AML-193 (cell line): ENCODE measurements around the gene ITGA2B.
"Not testable (repeated sequence)": the region's sequence is repeated elsewhere in the genome, so short reads cannot be mapped to it uniquely, and the experiment has no call there.

Experiments
- DNase-seq, 2 experiments: peaks; one replicate each; lab custom pipeline; 2025; lab: John Stamatoyannopoulos, UW

Gene ITGA2B

DNA sequence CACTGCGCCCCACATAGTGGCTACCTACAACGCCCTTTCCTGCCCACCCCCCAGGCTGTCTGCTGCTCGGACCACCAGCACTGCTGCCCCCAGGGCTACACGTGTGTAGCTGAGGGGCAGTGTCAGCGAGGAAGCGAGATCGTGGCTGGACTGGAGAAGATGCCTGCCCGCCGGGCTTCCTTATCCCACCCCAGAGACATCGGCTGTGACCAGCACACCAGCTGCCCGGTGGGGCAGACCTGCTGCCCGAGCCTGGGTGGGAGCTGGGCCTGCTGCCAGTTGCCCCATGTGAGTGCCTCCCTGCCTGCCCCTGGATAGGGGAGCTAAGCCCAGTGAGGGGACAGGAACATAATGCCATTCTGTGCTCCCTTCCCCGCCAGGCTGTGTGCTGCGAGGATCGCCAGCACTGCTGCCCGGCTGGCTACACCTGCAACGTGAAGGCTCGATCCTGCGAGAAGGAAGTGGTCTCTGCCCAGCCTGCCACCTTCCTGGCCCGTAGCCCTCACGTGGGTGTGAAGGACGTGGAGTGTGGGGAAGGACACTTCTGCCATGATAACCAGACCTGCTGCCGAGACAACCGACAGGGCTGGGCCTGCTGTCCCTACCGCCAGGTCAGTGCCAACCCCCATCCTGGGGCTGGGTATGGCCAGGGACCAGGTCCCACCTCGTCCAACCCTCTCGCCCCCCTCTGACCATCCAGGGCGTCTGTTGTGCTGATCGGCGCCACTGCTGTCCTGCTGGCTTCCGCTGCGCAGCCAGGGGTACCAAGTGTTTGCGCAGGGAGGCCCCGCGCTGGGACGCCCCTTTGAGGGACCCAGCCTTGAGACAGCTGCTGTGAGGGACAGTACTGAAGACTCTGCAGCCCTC, 37.3 kb downstream of the ITGA2B start:
- DNase-seq: no peak

DNA sequence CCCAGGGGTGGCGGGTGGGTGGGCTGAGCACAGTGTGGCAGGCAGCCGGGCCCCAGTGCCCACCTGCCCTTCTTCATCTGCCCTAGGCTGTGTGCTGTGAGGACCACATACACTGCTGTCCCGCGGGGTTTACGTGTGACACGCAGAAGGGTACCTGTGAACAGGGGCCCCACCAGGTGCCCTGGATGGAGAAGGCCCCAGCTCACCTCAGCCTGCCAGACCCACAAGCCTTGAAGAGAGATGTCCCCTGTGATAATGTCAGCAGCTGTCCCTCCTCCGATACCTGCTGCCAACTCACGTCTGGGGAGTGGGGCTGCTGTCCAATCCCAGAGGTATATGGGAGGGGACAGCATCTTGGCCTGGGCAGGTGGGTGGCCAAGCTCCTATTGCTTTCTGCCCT, 38.0 kb downstream of the ITGA2B start:
- DNase-seq: no peak

DNA sequence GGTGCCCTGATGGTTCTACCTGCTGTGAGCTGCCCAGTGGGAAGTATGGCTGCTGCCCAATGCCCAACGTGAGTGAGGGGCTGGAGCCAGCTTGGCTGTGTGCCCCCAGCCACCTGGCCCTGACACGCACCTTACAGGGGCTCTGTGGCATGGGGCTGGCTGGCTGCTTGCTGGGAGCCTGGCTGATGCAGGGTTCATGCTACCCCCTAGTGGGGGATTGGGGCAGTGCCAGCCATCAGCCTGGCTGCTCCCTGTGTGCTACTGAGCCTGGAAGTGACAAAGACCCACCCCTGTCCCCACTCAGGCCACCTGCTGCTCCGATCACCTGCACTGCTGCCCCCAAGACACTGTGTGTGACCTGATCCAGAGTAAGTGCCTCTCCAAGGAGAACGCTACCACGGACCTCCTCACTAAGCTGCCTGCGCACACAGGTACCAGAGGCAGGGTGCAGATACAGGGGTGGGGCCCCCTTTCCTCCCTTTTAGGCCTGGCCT, 38.7 kb downstream of the ITGA2B start:
- DNase-seq: peak; percentile 65 to 73

DNA sequence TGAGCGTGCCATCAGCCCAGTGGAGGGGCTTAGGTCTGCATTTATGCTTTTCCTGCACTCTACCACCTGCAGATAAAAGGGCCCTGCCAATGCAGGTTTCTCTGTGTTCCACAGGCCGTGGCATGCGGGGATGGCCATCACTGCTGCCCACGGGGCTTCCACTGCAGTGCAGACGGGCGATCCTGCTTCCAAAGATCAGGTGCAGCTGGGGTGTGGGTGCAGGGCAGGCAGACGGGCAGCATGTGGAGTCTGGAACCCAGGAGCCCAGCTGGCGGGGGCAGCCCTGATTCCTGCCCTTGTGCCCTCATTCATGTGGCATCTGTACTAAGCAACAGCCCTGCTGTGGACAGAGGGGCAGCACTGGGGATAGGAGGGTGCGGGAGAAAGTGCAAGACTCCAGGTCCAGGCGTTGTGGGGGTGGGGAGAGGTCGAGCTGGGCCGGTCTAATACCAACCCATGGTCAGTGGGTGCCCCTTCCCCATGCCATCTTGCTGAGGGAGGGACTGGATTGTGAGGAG, 39.8 kb downstream of the ITGA2B start:
- DNase-seq: no peak

DNA sequence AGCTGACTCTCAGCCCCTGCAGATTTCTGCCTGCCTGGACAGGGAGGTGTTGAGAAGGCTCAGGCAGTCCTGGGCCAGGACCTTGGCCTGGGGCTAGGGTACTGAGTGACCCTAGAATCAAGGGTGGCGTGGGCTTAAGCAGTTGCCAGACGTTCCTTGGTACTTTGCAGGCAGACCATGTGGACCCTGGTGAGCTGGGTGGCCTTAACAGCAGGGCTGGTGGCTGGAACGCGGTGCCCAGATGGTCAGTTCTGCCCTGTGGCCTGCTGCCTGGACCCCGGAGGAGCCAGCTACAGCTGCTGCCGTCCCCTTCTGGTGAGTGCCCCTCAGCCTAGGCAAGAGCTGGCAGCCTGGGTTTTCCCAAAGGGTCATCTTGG, 40.5 kb downstream of the ITGA2B start:
- no peak for DNase-seq

DNA sequence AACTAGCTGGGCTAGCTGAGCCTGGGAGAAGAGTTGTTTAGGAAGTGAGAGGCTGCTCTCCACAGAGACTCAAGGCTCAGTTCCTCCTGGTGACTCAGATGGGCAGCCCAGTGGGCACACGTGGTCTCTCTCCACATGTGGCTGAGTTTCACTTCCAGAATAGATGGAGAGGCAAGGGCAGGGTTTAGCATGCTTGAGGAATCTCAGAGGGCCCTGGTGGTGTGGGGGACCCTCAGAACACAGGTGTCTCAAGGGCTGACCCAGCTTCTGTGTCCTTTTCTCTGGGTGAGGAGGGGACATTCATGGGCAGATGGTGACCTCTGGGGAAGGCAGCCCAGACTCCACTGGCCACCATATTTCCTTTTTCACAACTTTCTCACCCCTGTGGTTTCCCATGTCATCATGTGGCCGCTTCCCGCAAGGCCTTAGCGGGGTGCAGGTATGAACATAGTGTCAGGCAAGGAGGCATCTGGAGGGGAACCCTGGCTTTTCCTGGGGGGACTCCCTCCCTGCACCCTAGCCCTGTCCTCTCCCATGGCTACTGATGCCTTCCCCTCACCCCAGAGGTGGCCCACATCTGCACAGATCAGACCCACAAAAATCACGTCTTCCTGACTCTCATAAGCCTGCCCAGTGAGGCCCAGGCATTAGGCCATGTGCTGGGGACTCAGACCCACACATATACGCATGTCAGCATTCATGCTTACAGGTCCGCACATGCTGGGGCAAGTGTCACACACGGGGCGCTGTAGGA, 41.0 kb downstream of the ITGA2B start:
- DNase-seq: peak; percentile 87 to 89

DNA sequence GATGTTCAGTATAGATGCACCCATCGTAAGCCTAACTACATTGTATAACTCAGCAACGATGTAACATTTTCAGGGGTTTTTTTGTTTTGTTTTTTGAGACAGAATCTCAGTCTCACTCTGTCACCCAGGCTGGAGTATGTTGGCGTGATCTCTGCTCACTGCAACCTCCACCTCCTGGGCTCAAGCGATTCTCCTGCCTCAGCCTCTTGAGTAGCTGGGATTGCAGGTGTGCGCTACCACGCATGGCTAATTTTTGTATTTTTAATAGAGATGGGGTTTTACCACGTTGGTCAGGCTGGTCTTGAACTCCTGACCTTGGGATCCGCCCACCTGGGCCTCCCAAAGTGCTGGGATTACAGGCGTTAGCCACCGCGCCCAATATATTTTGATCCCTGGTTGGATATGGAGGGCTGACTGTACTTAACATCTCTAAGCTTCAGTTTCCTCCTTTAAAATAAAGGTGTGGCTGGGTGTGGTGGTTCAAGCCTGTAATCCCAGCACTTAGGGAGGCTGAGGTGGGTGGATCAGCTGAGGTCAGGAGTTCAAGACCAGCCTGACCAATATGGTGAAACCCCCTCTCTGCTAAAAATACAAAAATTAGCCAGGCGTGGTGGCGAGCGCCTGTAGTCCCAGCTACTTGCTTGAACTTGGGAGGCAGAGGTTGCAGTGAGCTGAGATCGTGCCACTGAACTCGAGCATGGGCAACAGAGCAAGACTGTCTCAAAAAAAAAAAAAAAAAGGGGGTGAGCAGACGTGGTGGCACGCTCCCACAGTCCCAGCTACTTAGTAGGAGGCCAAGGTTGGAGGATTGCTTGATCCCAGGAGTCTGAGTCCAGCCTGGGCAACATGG, 42.0 kb downstream of the ITGA2B start:
- DNase-seq: not testable (repeated sequence)

DNA sequence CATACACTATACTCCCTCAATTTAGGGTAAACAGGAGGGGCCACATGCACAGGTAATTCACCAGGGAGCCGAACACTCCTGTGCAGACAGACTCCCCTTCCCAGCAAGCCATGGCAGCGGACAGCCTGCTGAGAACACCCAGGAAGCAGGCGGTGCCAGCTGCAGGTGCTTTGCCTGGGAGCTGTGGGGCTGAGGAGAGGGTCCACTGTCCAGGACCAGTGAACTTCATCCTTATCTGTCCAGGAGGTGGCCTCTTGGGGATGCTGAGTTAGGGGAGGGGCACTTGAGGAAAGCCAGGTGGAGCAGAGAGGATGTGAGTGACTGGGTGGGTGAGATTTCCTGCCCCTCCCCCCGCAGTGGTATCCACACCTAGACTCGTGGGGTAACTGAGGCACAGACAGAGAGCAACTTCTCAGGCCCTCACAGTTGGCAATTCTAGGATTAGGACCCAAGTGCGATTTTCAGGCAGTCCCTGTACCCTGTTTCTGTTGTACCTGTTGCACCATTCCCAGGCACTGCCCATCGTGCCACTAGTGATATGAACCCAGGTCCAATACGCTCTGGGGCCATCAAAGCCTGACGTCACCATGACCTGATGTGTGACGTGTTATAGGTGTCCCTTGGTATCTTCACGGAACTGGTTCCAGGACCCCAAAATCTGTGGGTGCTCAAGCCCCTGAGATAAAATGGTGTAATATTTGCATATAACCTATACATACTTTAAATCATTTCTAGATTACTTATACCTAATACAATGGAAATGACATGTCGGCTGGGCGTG, 43.2 kb downstream of the ITGA2B start:
- no peak for DNase-seq

DNA sequence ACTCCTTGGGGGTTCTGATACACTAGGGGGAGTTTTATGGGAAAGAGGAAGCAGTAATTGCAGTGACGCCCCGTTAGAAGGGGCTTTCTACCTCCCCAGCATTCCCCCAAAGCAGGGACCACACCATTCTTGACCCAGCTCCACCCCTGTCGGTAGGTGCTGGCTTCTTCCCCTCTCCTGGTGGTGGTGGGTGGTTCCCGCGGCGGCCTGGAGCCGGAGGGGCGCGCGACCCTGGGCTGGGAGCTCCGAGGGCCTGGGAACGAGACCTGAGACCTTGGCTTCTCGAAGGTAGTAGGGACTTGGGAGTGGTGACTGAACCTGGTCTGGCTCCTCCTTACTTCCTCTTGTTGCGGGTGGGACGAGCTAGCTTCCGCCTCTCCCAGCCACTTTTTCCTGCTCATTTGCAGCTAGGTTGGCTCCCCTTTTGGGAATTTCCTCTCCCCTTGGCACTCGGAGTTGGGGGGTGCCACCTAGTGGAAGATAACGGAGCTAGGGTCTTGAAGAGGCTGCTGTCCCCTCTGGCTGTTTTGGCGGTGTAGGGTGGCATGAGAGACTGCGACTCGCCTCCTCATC, 43.9 kb downstream of the ITGA2B start:
- DNase-seq: peak; percentile 55 to 66

DNA sequence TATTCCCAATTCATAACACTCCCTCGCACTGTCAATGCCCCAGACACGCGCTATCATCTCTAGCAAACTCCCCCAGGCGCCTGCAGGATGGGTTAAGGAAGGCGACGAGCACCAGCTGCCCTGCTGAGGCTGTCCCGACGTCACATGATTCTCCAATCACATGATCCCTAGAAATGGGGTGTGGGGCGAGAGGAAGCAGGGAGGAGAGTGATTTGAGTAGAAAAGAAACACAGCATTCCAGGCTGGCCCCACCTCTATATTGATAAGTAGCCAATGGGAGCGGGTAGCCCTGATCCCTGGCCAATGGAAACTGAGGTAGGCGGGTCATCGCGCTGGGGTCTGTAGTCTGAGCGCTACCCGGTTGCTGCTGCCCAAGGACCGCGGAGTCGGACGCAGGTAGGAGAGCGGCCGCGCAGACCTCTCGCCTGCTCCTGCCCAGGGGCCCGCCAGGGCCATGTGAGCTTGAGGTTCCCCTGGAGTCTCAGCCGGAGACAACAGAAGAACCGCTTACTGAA, 44.5 kb downstream of the ITGA2B start, which contains the start of gene GRN:
GRN (plus strand) TSS at position 364 of the 515 bp plus-strand sequence. CDS start 3,863 bp downstream, outside the sequence.
- DNase-seq: peak; percentile 96 to 97

DNA sequence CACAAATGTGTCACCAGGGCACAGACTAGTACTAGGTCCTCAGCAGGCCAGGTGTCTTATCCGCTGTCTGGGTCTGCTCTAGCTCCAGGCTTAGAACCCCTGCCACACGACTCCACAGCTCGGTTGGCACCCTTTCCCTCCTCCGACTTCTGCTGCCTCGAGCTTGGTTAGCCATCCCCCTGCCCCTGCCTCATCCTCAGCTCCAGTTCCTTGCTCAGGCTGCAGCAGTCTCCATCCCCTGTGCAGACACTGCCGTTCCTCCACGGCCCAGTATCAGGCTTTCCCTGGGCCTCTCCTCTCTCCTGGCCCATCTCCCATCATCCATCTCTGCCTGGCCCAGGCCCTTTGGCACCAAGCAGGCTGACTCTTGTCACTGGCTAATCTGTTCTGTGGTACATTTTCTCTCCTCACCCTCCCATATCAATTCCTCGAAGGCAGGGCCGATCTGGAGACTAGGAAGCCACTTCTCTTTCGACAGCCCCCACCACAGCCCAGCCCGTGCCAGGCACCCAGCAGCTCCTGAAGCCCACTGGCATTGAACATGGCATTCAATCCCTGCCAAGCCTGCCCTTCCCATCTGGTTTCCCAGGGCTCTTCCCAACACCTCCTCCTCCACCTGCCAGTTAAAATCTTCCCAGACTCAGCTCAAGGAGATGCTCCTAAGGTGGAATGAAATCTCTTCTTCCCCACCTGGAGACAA, 45.8 kb downstream of the ITGA2B start:
- DNase-seq: no peak

DNA sequence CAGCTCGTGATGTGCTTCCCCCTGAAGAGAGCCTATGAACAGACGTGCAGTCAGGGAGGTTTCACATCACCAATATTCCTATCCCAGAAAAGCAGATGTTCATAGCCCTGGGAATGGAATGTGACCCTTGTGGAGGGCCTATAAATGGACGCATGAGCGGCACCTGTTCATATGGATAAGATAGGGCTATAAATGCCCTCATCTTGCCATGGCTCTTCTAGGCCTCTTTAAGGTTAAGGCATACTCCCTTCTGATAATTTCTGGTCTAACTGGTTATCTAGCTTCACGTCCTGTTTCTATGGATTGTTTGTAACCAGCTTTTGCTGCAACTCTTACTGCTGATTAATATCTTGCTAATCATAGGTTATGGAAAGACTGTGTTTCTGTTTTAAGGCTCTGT, 48.9 kb downstream of the ITGA2B start:
- DNase-seq: not testable (repeated sequence)

DNA sequence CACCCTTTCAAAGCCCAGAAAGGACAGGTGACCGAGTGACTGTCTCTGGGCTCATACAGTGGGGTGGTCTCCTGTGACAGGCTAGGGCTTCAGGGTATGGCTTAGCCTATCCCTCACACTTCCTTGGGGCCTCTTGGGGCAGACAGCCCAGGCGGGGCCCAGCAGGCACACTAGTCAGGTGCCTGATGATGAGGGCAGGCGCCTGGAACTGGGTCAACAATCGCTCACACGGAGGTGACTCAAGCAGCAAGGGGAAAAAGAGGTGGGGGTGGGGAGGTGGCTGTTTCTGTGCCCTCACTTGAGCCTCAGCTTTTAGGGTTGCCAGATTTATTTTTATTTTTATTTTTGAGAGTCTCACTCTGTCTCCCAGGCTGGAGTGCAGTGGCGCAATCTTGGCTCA, 50.7 kb downstream of the ITGA2B start:
- DNase-seq: no peak

DNA sequence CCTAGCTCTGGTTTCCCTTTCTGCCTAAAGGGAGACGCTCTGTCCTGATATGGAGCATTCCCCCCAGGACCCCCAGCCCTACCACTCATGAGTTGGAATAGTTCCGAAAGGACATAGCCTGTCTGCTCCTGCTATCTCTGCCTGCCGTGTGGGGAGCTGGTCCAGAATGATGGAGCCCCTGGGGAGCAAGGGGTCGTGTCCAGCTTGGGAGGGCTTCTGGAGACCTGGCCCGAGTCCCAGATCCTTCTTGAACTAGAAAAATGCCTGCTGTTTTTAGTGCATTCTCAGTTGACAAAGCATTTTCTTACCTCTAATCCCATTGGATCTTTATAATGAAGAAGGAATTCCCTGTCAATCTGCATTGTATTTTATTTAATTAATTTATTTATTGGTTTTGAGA, 53.5 kb downstream of the ITGA2B start:
- DNase-seq: no peak

DNA sequence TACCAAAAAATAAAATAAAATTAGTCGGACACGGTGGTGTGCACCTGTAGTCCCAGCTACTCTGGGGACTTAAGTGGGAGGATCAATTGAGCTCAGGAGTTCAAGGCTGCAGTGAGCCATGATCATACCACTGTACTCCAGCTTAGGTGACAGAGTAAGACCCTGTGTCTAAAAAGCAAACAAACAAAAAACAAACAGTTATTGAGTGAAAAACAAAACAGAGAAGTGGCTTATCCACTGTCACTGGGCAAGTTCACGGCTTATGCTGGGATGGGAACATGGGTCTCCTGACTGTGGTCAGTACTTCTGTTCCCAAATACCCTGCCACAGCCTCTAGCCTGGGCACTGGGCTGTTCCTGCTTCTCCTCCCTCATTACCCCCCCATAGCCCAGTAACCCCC, 53.9 kb downstream of the ITGA2B start:
- DNase-seq: no peak

DNA sequence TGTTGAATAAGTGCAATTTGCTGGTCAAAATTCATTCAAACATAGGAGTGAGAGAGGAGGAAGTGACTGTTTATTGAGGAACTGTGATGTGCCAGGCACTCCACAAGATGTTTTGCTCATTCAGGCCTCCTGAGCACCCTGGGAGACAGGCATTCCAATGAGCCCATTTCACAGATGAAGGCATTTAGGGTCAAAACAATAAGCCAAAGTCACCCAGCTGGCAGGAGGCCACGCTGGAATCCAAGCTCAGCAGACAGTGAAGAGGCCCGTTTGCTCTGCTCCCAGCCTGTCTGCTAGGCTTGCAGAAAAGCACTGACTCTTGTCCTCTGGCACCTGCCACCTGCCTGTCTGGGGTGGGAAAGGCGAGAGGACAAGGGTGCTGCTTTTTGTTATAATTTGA, 54.7 kb downstream of the ITGA2B start:
- DNase-seq: peak; percentile 37 to 39

DNA sequence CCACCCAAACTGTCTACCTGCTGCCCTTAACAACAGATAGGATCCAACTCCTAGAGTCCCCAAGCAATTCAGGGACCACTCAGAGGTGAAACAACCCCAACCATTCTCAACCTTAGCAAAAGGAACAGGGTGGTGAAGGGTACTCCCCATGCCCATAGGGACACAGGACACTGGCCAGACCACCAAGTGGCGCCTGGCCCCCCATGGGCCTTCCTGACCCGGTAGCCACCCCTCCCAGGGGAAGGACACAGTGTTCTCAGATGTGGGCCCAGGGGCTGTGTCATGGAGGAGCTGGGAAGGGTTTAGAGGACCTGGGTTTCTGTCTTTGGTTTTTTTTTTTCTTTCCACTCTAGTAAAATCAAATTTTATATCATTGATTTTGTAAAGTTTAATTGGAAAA, 55.1 kb downstream of the ITGA2B start:
- DNase-seq: no peak

DNA sequence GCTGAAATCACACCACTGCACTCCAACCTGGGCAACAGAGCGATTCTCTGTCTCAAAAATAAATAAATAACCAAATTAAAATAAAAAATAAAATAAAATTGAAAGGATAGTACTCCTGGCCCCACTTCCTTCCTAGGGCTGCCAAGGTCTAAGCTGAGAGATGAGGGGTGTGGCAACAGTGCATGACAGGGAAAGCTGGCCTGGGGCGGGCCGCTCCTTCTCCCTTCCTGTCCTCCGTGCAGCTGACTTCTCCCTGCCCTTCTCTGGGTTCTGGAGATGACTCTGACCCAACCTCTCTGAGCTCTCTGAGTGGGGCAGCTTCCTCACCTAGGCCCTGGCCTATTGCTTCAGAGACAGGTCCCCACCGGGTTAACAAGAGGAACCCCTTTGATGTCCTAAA, 56.1 kb downstream of the ITGA2B start:
- DNase-seq: peak; percentile 28 to 36

DNA sequence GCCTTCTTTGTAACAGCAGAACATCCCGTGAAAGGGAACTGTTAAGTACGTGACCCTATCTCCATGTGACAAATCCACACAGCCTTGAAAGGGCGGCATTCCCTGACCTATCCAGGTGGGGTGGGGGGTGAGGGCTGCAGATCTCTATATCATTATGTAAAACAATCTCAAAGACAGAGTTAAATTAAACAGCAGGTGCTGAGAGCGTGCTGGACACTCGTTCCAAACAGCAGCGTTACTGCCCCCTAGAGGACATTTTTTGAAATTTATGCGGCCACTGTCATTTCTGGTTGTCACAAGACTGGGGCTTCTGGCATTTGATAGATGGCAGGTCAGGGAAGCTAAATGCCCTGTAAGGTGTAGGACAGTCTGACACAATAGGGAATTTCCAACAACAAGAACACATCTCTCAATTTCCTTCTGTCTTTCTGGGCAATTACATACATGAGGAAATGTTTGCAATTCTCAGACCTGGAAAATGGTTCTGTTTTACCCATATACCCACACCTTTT, 58.1 kb downstream of the ITGA2B start:
- DNase-seq: peak; percentile 92 to 94

DNA sequence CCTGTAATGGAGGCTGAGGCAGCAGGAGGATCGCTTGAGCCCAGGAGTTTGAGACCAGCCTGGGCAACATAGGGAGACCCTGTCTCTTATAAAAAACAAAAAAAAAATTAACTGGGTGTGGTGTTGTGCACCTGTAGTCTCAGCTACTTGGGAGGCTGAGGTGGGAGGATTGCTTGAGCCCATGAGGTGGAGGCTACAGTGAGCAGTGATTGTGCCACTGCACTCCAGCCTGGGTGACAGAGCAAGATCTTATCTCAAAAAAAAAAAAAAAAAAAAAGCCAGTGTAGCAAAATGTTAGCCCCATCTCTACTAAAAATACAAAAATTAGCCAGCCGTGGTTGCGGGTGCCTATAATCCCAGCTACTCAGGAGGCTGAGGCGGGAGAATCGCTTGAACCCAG, 59.2 kb downstream of the ITGA2B start:
- DNase-seq: not testable (repeated sequence)
